Cardiac fibroblast (primary cell): ENCODE measurements around the gene PREX1.

Source experiments
- DNase-seq, 2 donors: peaks; one replicate each; pipeline versions ENCODE4 v3.0.0 to v3.0.0-alpha.2; 2010; ENCODE audit warnings: low read depth in 2 of 2
- H3K4me3 ChIP-seq, 2 donors: replicated peaks in 1 of 2; 1 replicate in 1 of 2; 2 replicates in 1 of 2; pipeline ENCODE4 v1.5.1; 2011; ENCODE audit warnings: low read depth in 2 of 2, low read length in 2 of 2, mild to moderate bottlenecking in 2 of 2, moderate library complexity in 1 of 2
- CTCF ChIP-seq: IDR thresholded peaks from one replicate; pipeline ENCODE4 v1.5.1; 2011; ENCODE audit warnings: low read depth, mild to moderate bottlenecking, low read length, inconsistent platforms

PREX1 gene

GRCh38 chr20:48724891-48725554 lies 102.8 kb downstream of the PREX1 start:
- H3K4me3 ChIP-seq = no peak overlapping the region
- DNase-seq = no peak
- no peak for TF ChIP-seq CTCF

GRCh38 chr20:48724382-48724781 lies 103.4 kb downstream of the PREX1 start:
- no peak overlapping the region for H3K4me3 ChIP-seq
- DNase-seq = no peak
- no peak for TF ChIP-seq CTCF

DNA sequence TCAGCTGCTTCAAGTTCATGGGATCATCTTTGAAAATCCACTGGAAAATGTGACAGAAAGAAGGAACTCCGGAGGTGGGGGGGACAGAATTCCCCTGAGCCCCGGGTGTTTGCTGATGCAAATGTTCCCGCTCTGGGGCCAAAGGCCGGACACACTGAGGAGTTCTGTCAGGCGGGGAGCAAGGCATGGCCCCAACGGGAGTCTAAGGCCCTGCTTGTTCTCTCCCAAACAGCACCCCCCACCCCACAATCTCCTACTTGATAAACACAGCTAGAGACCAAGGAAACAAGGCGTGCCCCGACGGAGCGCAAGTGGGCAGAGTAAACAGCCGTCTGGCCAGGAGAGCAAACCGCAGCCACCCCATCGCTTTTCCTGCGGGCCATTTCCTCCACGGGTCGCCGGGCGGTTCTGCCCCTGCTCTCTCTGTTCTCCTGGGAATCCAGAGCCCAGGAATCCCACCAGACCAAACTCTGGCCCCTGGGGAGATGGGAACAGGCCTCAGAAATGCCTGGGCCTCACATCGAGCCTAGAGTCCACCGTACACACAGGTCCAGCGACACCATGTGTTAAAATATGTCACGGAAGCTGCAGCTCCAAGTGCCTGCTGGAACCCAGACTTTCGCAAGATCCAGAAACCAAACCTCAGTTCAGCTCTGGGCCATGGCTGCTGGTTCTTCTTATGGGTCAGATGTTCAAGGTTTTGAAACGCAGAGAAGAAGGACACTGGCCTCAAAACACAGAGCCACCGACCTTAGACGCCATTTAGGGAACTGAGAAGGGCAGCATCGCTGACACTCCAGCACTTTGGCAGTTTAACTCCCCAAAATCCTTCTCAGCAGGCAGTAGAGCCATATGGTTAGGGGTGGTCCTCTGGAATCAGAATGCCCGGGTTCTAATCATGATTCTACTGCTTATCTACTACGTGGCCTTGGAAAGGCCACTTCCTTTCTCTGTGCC lies 104.2 kb downstream of the PREX1 start:
- no peak overlapping the region for H3K4me3 ChIP-seq
- no peak for TF ChIP-seq CTCF
- DNase-seq = peak; percentile 25 to 40

GRCh38 chr20:48722737-48723191 lies 105.0 kb downstream of the PREX1 start:
- no peak for TF ChIP-seq CTCF
- no peak overlapping the region for H3K4me3 ChIP-seq
- DNase-seq = peak; percentile 69 to 80

GRCh38 chr20:48722002-48722731 lies 105.6 kb downstream of the PREX1 start:
- H3K4me3 ChIP-seq = no peak overlapping the region
- TF ChIP-seq CTCF = no peak
- DNase-seq = peak; percentile 84 to 85

DNA sequence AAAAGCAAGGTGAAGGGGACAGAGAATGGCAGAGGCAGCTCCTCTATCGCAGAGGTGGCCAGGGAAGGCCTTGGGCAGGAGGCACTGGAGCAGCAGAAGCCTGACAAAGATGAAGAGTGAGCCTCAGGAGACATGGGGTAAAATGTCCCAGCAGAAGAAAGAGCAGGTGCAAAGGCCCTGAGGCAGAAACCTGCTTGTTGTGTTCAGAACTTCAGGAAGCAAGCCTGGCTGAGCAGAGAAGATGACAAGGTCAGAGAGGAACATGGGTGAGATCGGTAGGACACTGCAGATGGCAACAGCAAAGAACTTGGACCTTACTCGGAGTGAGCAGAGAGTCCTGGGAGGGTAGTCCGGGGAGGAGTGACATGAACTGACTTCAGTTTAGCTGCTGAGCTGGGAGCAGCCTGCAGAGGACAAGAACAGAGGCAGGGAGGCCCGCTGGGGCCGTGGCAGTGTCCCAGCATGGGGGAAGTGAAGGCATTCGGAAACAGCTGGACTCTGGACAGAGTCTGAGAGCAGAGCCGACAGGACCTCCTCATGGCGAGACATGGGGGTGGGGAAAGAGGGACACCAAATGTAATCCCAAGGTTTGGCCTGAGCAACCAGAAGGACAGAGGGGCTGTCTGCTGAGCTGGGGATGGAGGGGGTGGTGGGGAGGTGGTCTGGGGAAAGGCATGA lies 106.3 kb downstream of the PREX1 start:
- no peak for DNase-seq

More for the DNA sequence above, 106.3 kb downstream of the PREX1 start:
- no peak for TF ChIP-seq CTCF
- no peak overlapping the region for H3K4me3 ChIP-seq
